WTC11 (cell line): Measurements from ENCODE around the gene DNAJC6. TPM values are rescaled to one million over a fixed set of nuclear protein-coding genes. Genes with fewer than 3 reads are reported as not detected.

Experiments used
- ATAC-seq: fragments of 200-7000 bp; cut with Tn5 transposase; 2 replicates; pipeline ENCODE4 v1.10.0; 2021; ENCODE audit warnings: mild to moderate bottlenecking, moderate library complexity
- CTCF ChIA-PET: fragments of 300-600 bp; sonication (Branson Sonifier 250); formaldehyde crosslinking; loops from one replicate; lab custom pipeline; 2021; ENCODE audit warnings: antibody characterized with exemption; lab: Charles Lee
- POLR2A ChIA-PET: fragments of 350-600 bp; sonication (Branson Sonifier 250); formaldehyde crosslinking; loops from one replicate; lab custom pipeline; 2021; ENCODE audit warnings: antibody characterized with exemption; lab: Charles Lee
- DNase-seq: peaks from one replicate; pipeline ENCODE4 v3.0.0; 2021; ENCODE audit warnings: low spot score
- H3K27ac Mint-ChIP-seq: 2 replicates; pipeline ENCODE4 v1.8.0; 2021; ENCODE audit warnings: mixed read lengths
- H3K27me3 Mint-ChIP-seq: 2 replicates; pipeline ENCODE4 v1.8.0; 2021; ENCODE audit warnings: low read depth, mild to moderate bottlenecking, moderate library complexity, mixed read lengths
- H3K36me3 Mint-ChIP-seq: 2 replicates; pipeline ENCODE4 v1.8.0; 2021; ENCODE audit warnings: mixed read lengths
- H3K4me1 Mint-ChIP-seq: 2 replicates; pipeline ENCODE4 v1.8.0; 2022; ENCODE audit warnings: mixed read lengths
- H3K4me3 Mint-ChIP-seq: 2 replicates; pipeline ENCODE4 v1.8.0; 2021; ENCODE audit warnings: mild to moderate bottlenecking, moderate library complexity, mixed read lengths
- H3K9me3 Mint-ChIP-seq: 2 replicates; pipeline ENCODE4 v1.8.0; 2021; ENCODE audit warnings: mixed read lengths
- CBFB ChIP-seq: sonication (generic); formaldehyde crosslinking; IDR thresholded peaks from 2 replicates; pipeline ENCODE4 v1.8.1; 2022; ENCODE audit warnings: mild to moderate bottlenecking, low read depth, missing genetic modification reagents
- ELF4 ChIP-seq: sonication (generic); formaldehyde crosslinking; IDR thresholded peaks from 2 replicates; pipeline ENCODE4 v1.8.1; 2022; ENCODE audit warnings: low read depth, mild to moderate bottlenecking, moderate library complexity, missing genetic modification reagents
- ERG ChIP-seq: fragments of 250-450 bp; sonication (Bioruptor Pico); IDR thresholded peaks from 2 replicates; pipeline ENCODE4 v1.8.0; 2021; ENCODE audit warnings: mild to moderate bottlenecking
- ETV6 ChIP-seq: sonication (generic); formaldehyde crosslinking; IDR thresholded peaks from 2 replicates; pipeline ENCODE4 v1.8.1; 2022; ENCODE audit warnings: mild to moderate bottlenecking, missing genetic modification reagents
- GABPB1 ChIP-seq: sonication (generic); formaldehyde crosslinking; IDR thresholded peaks from 2 replicates; pipeline ENCODE4 v1.8.1; 2023; ENCODE audit warnings: mild to moderate bottlenecking, missing genetic modification reagents
- GRHL2 ChIP-seq: fragments of 250-450 bp; sonication (Bioruptor Pico); IDR thresholded peaks from 2 replicates; pipeline ENCODE4 v1.8.0; 2022; ENCODE audit warnings: mild to moderate bottlenecking, moderate library complexity; ENCODE audit not compliant: insufficient replicate concordance, severe bottlenecking
- MXD4 ChIP-seq: fragments of 250-450 bp; sonication (Bioruptor Pico); IDR thresholded peaks from 2 replicates; pipeline ENCODE4 v1.8.0; 2021; ENCODE audit warnings: mild to moderate bottlenecking, moderate library complexity, borderline replicate concordance
- SMAD4 ChIP-seq: sonication (generic); formaldehyde crosslinking; IDR thresholded peaks from 2 replicates; pipeline ENCODE4 v1.8.0; 2022; ENCODE audit warnings: mild to moderate bottlenecking, missing genetic modification reagents
- USF1 ChIP-seq: sonication (generic); formaldehyde crosslinking; IDR thresholded peaks from 2 replicates; pipeline ENCODE4 v1.8.0; 2022; ENCODE audit warnings: mild to moderate bottlenecking, missing genetic modification reagents
- USF2 ChIP-seq: sonication (generic); formaldehyde crosslinking; IDR thresholded peaks from 2 replicates; pipeline ENCODE4 v1.8.1; 2023; ENCODE audit warnings: mild to moderate bottlenecking, missing genetic modification reagents, moderate library complexity
- ZNF121 ChIP-seq: sonication (generic); formaldehyde crosslinking; IDR thresholded peaks from 2 replicates; pipeline ENCODE4 v1.8.0; 2023; ENCODE audit warnings: missing genetic modification reagents
- ZNF263 ChIP-seq: sonication (generic); formaldehyde crosslinking; IDR thresholded peaks from 2 replicates; pipeline ENCODE4 v1.8.1; 2022; ENCODE audit warnings: low read depth, mild to moderate bottlenecking, moderate library complexity, missing genetic modification reagents
- ZNF317 ChIP-seq: sonication (generic); formaldehyde crosslinking; IDR thresholded peaks from 2 replicates; pipeline ENCODE4 v1.8.1; 2023; ENCODE audit warnings: low read depth, mild to moderate bottlenecking, moderate library complexity, missing genetic modification reagents, borderline replicate concordance
- ZNF416 ChIP-seq: fragments of 250-450 bp; sonication (Bioruptor Pico); IDR thresholded peaks from 2 replicates; pipeline ENCODE4 v1.9.0; 2021; ENCODE audit warnings: mild to moderate bottlenecking, inconsistent platforms
- ZNF423 ChIP-seq: fragments of 250-450 bp; sonication (Bioruptor Pico); IDR thresholded peaks from 2 replicates; pipeline ENCODE4 v2.1.2; 2022; ENCODE audit warnings: mild to moderate bottlenecking, moderate library complexity
- total RNA-seq: library from RNA; stranded (reverse); gene quantifications from 3 replicates; pipeline ENCODE4 v1.2.3, GENCODE V29; 2021
- TF ChIP-seq, protein P1 (sequence below): sonication (generic); formaldehyde crosslinking; IDR thresholded peaks from 2 replicates; pipeline ENCODE4 v1.8.1; 2023; ENCODE audit warnings: mild to moderate bottlenecking, missing genetic modification reagents
- TF ChIP-seq, protein P2 (sequence below): sonication (generic); formaldehyde crosslinking; IDR thresholded peaks from 2 replicates; pipeline ENCODE4 v1.8.0; 2023; ENCODE audit warnings: missing genetic modification reagents, mild to moderate bottlenecking, borderline replicate concordance
- TF ChIP-seq, protein P3 (sequence below): sonication (generic); formaldehyde crosslinking; IDR thresholded peaks from 2 replicates; pipeline ENCODE4 v1.8.0; 2022; ENCODE audit warnings: mild to moderate bottlenecking, missing genetic modification reagents
- TF ChIP-seq, protein P4 (sequence below): fragments of 250-450 bp; sonication (Bioruptor Pico); IDR thresholded peaks from 2 replicates; pipeline ENCODE4 v2.1.2; 2022; ENCODE audit warnings: mild to moderate bottlenecking, moderate library complexity

The DNAJC6 gene
- total RNA-seq, 1 experiment from 2014 or later: 9.1 TPM

- TF ChIP-seq, protein P1, sequence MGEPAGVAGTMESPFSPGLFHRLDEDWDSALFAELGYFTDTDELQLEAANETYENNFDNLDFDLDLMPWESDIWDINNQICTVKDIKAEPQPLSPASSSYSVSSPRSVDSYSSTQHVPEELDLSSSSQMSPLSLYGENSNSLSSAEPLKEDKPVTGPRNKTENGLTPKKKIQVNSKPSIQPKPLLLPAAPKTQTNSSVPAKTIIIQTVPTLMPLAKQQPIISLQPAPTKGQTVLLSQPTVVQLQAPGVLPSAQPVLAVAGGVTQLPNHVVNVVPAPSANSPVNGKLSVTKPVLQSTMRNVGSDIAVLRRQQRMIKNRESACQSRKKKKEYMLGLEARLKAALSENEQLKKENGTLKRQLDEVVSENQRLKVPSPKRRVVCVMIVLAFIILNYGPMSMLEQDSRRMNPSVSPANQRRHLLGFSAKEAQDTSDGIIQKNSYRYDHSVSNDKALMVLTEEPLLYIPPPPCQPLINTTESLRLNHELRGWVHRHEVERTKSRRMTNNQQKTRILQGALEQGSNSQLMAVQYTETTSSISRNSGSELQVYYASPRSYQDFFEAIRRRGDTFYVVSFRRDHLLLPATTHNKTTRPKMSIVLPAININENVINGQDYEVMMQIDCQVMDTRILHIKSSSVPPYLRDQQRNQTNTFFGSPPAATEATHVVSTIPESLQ (CRISPR knock-in tag): no peak
- no peak for TF ChIP-seq ZNF423 (CRISPR knock-in tag)
- TF ChIP-seq ETV6 (CRISPR knock-in tag): no peak
- no peak for TF ChIP-seq USF2 (CRISPR knock-in tag)
- TF ChIP-seq ZNF317: no peak
- TF ChIP-seq, protein P2, sequence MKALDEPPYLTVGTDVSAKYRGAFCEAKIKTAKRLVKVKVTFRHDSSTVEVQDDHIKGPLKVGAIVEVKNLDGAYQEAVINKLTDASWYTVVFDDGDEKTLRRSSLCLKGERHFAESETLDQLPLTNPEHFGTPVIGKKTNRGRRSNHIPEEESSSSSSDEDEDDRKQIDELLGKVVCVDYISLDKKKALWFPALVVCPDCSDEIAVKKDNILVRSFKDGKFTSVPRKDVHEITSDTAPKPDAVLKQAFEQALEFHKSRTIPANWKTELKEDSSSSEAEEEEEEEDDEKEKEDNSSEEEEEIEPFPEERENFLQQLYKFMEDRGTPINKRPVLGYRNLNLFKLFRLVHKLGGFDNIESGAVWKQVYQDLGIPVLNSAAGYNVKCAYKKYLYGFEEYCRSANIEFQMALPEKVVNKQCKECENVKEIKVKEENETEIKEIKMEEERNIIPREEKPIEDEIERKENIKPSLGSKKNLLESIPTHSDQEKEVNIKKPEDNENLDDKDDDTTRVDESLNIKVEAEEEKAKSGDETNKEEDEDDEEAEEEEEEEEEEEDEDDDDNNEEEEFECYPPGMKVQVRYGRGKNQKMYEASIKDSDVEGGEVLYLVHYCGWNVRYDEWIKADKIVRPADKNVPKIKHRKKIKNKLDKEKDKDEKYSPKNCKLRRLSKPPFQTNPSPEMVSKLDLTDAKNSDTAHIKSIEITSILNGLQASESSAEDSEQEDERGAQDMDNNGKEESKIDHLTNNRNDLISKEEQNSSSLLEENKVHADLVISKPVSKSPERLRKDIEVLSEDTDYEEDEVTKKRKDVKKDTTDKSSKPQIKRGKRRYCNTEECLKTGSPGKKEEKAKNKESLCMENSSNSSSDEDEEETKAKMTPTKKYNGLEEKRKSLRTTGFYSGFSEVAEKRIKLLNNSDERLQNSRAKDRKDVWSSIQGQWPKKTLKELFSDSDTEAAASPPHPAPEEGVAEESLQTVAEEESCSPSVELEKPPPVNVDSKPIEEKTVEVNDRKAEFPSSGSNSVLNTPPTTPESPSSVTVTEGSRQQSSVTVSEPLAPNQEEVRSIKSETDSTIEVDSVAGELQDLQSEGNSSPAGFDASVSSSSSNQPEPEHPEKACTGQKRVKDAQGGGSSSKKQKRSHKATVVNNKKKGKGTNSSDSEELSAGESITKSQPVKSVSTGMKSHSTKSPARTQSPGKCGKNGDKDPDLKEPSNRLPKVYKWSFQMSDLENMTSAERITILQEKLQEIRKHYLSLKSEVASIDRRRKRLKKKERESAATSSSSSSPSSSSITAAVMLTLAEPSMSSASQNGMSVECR (CRISPR knock-in tag): no peak
- TF ChIP-seq USF1 (CRISPR knock-in tag): no peak
- no peak for TF ChIP-seq CBFB (CRISPR knock-in tag)
- TF ChIP-seq, protein P3, sequence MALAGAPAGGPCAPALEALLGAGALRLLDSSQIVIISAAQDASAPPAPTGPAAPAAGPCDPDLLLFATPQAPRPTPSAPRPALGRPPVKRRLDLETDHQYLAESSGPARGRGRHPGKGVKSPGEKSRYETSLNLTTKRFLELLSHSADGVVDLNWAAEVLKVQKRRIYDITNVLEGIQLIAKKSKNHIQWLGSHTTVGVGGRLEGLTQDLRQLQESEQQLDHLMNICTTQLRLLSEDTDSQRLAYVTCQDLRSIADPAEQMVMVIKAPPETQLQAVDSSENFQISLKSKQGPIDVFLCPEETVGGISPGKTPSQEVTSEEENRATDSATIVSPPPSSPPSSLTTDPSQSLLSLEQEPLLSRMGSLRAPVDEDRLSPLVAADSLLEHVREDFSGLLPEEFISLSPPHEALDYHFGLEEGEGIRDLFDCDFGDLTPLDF (CRISPR knock-in tag): no peak
- TF ChIP-seq ZNF121 (CRISPR knock-in tag): no peak
- TF ChIP-seq, all 79 proteins: peak for 0
Measured at GRCh38 chr1:65308781-65309303, 501 bp upstream of the DNAJC6 start (continued).

DNA sequence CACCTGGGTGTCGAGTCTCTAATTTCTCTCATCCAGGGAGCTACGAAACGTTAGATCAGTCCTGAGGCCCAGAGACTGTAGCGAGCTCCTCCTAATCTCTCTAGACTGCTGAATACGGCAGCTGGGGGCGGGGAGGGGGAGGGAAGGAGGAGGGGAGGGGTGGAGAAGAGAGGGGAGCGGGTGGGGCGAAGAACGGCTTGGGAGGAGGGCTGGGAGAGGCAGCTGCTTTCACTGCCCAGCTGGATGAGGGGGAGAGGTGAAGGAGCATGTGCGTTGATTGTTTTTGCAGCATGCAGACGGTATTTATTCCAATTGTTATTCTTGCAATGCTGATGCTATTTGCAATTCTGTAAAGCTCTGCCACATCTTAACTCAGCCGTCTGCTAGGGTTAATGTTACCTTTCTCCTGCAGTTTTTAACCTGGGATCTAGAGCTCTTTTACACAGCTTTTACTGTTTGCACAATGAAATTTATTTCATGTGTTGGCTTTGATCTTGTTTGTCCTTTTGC is 790 bp downstream of the DNAJC6 start:
- POLR2A ChIA-PET: interaction anchor here (0.6 to 1.9 kb wide), 5 partner anchors 35 to 244 kb away, joined by 3 to 12 read pairs (median 4); partner anchors contain the start of genes LEPR and LEPROT

GRCh38 chr1:65311760-65312159 is 2.4 kb downstream of the DNAJC6 start:
- Mint-ChIP-seq H3K4me3 (no peak overlapping the region), H3K27ac (no peak overlapping the region), H3K36me3 (no peaks in the 10 kb centered on the region), H3K9me3 (no peaks in the 10 kb centered on the region), H3K4me1 (peaks cover 29% of the 10 kb centered on the region), H3K27me3 (peaks cover 17% of the 10 kb centered on the region)
- ATAC-seq (no peak), DNase-seq (no peak)
- ChIA-PET CTCF (interaction anchor here (1.2 kb wide), 1 partner anchor 147 kb away, joined by 4 read pairs; no protein-coding TSS in a partner anchor), POLR2A (no interaction called here)
- TF ChIP-seq USF1 (CRISPR knock-in tag) (no peak), GABPB1 (CRISPR knock-in tag) (no peak), ERG (no peak), MXD4 (CRISPR knock-in tag) (no peak), ZNF416 (CRISPR knock-in tag) (no peak), ZNF263 (CRISPR knock-in tag) (no peak), GRHL2 (CRISPR knock-in tag) (no peak), ELF4 (no peak), SMAD4 (no peak)
- TF ChIP-seq, protein P4, sequence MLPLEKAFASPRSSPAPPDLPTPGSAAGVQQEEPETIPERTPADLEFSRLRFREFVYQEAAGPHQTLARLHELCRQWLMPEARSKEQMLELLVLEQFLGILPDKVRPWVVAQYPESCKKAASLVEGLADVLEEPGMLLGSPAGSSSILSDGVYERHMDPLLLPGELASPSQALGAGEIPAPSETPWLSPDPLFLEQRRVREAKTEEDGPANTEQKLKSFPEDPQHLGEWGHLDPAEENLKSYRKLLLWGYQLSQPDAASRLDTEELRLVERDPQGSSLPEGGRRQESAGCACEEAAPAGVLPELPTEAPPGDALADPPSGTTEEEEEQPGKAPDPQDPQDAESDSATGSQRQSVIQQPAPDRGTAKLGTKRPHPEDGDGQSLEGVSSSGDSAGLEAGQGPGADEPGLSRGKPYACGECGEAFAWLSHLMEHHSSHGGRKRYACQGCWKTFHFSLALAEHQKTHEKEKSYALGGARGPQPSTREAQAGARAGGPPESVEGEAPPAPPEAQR (CRISPR knock-in tag): no peak

More for the DNA sequence above, 790 bp downstream of the DNAJC6 start:
- CTCF ChIA-PET: interaction anchor here (0.6 to 2.3 kb wide), 12 partner anchors 10 to 752 kb away, joined by 3 to 12 read pairs (median 4); partner anchors contain the start of genes LEPR and LEPROT
- Mint-ChIP-seq H3K36me3 (no peaks in the 10 kb centered on the region), H3K4me3 (peak overlapping the region; percentile 95), H3K27ac (no peak overlapping the region; the same call in 1 of the 2 replicates), H3K4me1 (peaks cover 29% of the 10 kb centered on the region), H3K27me3 (peaks cover 17% of the 10 kb centered on the region), H3K9me3 (no peaks in the 10 kb centered on the region)
- ATAC-seq (peak; percentile 68), DNase-seq (peak; percentile 74)
- TF ChIP-seq ZNF416 (CRISPR knock-in tag): no peak
